GM12875 (cell line): ENCODE data around the gene ALPI.

ENCODE experiments used
- H3K4me3 ChIP-seq: one replicate; pipeline ENCODE4 v1.5.1; 2011; ENCODE audit warnings: low read depth, low read length, control low read depth
- TF ChIP-seq, protein P1 (sequence below): IDR thresholded peaks from 2 replicates; pipeline ENCODE4 v1.5.1; 2011; ENCODE audit warnings: low read depth, mild to moderate bottlenecking, control low read depth, inconsistent platforms, low read length, moderate library complexity, borderline replicate concordance; ENCODE audit not compliant: insufficient read depth

The ALPI gene

DNA sequence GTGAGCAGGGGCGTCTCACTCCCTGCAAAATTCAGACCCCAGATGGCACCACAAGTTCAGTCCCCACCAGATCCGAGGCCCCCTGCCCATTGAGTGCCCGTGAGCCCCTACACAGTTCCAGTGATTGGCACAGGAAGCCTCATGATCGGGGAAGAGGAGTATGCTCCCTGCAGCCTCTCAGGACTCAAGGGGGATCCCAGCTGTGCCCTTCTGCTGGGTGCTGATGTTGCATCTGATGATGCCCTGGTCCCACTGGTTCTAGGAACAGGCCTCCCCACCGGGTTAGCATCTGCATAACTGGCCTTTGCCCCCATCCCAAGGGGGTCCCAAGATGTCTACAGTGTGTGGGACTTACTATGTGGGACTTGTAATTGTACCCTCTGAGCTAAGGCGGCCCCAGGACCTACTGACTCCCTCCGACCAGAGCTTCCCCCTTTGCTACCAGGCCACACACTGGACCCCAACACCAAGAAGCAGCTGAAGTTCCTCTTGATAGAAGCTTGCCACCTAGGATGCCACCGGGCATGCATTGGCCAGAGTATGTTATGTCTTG lies 40.7 kb upstream of the ALPI start:
- TF ChIP-seq, protein P1, sequence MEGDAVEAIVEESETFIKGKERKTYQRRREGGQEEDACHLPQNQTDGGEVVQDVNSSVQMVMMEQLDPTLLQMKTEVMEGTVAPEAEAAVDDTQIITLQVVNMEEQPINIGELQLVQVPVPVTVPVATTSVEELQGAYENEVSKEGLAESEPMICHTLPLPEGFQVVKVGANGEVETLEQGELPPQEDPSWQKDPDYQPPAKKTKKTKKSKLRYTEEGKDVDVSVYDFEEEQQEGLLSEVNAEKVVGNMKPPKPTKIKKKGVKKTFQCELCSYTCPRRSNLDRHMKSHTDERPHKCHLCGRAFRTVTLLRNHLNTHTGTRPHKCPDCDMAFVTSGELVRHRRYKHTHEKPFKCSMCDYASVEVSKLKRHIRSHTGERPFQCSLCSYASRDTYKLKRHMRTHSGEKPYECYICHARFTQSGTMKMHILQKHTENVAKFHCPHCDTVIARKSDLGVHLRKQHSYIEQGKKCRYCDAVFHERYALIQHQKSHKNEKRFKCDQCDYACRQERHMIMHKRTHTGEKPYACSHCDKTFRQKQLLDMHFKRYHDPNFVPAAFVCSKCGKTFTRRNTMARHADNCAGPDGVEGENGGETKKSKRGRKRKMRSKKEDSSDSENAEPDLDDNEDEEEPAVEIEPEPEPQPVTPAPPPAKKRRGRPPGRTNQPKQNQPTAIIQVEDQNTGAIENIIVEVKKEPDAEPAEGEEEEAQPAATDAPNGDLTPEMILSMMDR: no peak
- H3K4me3 ChIP-seq: no peak overlapping the region

DNA sequence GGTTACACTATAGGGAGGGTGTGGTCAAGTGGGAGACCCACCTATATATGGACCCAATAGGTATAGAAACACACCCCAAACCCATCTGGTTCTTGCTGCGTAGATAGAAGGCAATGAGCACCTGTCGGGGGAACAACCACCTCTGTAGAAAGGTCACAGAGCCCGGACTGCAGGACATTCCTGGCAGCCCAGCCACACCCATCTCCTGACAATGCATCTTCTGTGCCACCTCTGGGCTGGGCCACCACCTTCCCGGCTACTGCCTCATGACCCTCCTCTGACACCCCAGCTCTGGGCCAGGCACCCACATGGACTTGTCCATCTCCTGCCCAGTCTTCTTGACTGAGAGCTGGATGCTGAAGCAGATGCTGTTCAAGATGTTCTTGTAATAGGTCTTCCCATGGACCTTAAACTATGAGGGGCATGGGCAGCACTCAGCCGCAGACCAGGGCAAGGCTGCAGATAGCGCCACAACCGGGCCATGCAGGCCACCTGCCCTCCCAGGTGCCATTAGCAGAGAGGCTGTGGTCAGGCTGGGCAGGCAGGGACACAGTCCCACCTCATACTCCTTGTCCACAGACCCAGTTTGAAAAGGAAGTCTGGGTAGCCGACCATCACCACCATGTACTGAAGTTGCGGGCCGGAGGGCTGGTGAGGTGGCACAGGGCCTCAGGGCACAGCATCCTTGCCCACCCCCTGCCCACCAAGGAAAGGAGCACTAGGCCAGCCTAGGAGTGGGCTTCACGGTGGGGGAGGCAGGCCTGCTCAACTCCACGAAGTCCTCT lies 40.0 kb upstream of the ALPI start:
- TF ChIP-seq, protein P1: no peak
- no peak overlapping the region for H3K4me3 ChIP-seq

DNA sequence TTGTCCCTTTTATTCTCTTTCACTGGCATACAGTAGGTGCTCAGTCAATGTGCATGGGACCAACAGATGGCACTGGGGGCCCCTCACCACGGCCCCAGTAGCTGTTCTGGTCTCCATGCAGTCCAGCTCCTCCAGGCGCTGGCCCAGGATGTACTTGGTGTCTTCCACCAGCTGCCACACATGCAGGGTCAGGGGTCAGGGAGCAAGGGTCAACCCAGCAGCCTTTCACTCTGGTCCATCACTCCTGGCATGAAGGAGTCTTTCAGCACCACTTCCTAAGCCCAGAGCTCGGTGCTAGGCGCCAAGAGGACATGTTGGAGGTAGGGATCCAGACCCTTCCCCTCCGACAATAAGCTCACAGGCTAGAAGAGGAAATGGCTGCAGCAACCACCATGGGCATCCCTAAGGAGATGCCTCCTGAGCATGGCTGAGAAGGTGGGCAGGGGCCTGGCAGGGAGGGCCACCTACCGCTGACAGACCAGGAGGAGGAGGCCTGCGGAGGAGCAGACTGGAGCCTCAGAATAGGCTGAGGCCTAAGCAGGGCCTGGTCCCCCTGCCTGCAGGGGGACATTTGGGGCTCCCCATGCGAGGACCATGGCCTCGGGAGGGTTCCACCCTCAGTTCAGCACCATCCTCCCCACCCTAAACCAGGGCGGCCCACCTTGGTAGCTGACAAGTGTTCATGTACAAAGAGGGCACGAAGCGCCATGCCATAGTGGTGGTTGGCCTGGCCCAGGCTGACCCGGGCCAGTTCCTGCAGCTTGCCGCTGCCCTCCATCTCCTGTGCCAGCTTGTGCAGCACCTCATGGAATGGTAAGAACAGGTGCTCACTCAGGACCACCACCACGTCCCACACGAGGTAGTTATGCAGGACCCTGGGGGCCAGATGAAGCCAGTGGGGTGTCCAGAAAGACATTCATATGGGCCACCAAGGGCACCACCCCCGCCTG lies 39.2 kb upstream of the ALPI start:
- TF ChIP-seq, protein P1: no peak
- H3K4me3 ChIP-seq: no peak overlapping the region

DNA sequence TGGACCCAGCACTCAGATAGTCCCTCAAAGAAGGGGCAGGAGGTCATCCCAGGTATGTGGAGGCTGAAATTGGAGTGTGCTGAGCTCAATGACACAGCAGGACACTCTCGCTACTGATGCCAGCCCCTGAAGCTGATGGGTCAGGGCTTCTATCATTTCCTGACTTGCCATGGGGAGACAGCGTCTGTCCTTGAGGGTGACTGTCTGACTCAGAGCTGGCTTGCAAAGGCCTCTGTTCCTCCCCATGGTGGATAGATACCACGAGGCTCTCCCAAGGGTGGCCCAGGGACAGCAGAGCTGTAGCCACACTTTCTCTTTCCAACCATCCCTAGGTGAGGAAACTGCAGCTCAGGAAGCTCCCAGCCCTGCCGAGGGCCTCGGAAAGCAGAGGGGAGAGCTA lies 38.5 kb upstream of the ALPI start:
- TF ChIP-seq, protein P1: no peak
- H3K4me3 ChIP-seq: no peak overlapping the region

DNA sequence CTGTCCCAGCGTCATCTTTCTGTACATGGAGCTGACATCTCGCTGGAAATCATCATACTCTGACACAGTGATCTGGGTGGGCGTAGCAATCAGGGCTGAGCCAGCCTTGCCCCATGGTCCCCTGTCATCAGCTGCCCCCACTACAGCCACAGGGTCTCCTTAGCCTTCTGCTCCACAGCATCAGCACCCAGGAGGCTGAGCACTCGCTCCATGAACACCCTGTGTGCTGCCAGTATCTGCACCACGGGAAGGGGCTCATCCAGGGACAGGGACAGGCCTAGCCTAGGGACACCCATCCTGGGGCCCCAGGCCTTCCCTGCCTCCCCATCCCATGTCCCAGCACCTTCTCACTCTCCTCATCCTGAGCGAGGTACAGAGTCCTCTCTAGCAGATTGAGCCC lies 37.9 kb upstream of the ALPI start:
- TF ChIP-seq, protein P1: no peak
- no peak overlapping the region for H3K4me3 ChIP-seq

DNA sequence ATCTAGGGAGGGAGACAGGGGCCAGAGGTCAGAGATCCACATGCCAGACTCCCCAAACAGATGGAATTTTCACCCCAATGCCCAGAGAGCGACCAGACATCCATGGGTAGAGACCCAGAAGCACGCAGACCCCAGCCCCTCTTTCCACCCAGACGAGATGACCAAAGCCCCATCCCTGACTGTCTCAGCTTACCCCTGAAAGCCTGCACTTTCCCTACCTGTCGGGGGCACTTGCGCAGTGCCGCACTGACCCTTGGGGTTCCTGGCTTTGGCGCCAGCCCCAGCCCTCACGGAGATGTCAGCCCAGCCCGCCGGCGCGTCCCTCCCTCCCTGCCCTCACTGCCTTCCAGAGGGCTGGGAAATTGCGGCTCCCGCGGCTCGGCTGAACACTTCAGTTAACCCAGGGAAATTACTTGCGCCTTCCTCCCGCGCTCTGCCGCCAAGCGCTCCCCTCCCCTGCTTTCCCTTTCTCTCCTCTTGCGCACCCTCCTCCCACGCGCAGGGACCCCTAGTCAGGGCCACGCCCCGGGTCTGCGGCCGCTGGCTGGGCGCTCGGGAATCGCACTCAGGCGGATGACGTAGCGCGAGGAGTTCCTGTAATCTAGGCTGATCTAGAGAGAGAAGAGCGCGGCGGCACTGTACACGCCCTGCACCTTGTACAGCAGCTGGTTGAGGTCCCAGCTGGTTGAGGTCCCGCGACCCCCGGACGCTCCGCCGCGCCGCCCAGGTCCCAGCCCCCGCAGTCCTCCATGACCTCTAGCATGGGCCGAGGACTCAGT lies 37.3 kb upstream of the ALPI start:
- TF ChIP-seq, protein P1: no peak
- no peak overlapping the region for H3K4me3 ChIP-seq
